Osteoblast (primary cell): ENCODE results near the gene FBXL4. TPM values are rescaled to one million over a fixed set of nuclear protein-coding genes. Genes with fewer than 3 reads are reported as not detected.

Experiments used
- DNase-seq: peaks from one replicate; pipeline ENCODE4 v3.0.0; 2011; ENCODE audit warnings: low spot score, mixed read lengths; ENCODE audit not compliant: insufficient read length; ENCODE audit errors: missing footprints
- H2AFZ ChIP-seq: 2 replicates; pipeline ENCODE4 v1.6.0; 2011; ENCODE audit warnings: mild to moderate bottlenecking, low read length
- H3K27ac ChIP-seq: 2 replicates; pipeline ENCODE4 v1.5.1; 2011; ENCODE audit warnings: mild to moderate bottlenecking, low read depth, low read length, moderate library complexity
- H3K27me3 ChIP-seq: 2 replicates; pipeline ENCODE4 v1.6.0; 2012; ENCODE audit warnings: mild to moderate bottlenecking, control low read depth, inconsistent platforms, low read length, moderate library complexity; ENCODE audit not compliant: insufficient read depth
- H3K36me3 ChIP-seq: 2 replicates; pipeline ENCODE4 v1.5.1; 2011; ENCODE audit warnings: mild to moderate bottlenecking, low read length, control low read depth, moderate library complexity; ENCODE audit not compliant: insufficient read depth
- H3K4me1 ChIP-seq: 2 replicates; pipeline ENCODE4 v1.5.1; 2011; ENCODE audit warnings: mild to moderate bottlenecking, low read length, control low read depth, moderate library complexity; ENCODE audit not compliant: insufficient read depth
- H3K4me2 ChIP-seq: 2 replicates; pipeline ENCODE4 v1.6.0; 2011; ENCODE audit warnings: mild to moderate bottlenecking, low read length; ENCODE audit not compliant: insufficient read depth
- H3K4me3 ChIP-seq: fragments of 200-600 bp; sonication (generic); 3 replicates; pipeline ENCODE4 v1.5.1; 2012; ENCODE audit warnings: mild to moderate bottlenecking, low read length, inconsistent platforms; ENCODE audit not compliant: insufficient read depth
- H3K79me2 ChIP-seq: 2 replicates; pipeline ENCODE4 v1.6.0; 2012; ENCODE audit warnings: mild to moderate bottlenecking, low read length, control low read depth, inconsistent platforms; ENCODE audit not compliant: insufficient read depth
- H3K9me3 ChIP-seq: 2 replicates; pipeline ENCODE4 v1.5.1; 2011; ENCODE audit warnings: low read depth, low read length, control low read depth
- H4K20me1 ChIP-seq: 2 replicates; pipeline ENCODE4 v1.6.0; 2012; ENCODE audit warnings: mild to moderate bottlenecking, low read length, control low read depth; ENCODE audit not compliant: insufficient read depth
- CTCF ChIP-seq: IDR thresholded peaks from 2 replicates; pipeline ENCODE4 v1.5.1; 2011; ENCODE audit warnings: mild to moderate bottlenecking, low read depth, low read length, moderate library complexity; ENCODE audit errors: extremely low read depth
- total RNA-seq: library from RNA; depleted of rRNA; stranded (reverse); fragments of >200 nt; gene quantifications from 2 replicates; pipeline ENCODE4 v1.2.3, GENCODE V29; 2012

FBXL4 gene
- total RNA-seq, 1 donor, result 18.8 TPM

DNA sequence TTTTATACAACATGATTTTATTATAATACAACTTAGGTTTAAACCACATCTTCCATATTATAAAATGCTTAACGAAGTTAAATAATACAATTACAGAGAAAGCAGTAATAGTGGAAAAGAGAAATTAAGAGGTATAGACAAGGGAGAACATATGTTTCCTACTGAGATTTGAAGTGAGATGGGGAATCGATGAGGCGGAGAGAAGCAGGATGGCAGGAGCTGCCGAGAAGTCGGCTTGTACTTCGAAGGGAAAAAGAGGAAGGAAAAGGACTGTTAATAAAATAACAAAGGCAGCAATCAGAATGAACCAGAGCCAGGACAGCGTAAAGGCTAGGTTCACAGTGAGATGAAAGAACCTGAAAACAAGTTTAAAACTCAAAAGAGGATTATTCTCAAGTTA is 15.4 kb downstream of the FBXL4 start:
- Histone ChIP-seq H4K20me1 (peaks cover 6% of the 10 kb centered on the region), H3K4me2 (no peak overlapping the region), H3K79me2 (peaks cover 49% of the 10 kb centered on the region), H3K4me3 (no peak overlapping the region), H2AFZ (no peak overlapping the region), H3K9me3 (no peaks in the 10 kb centered on the region), H3K27me3 (no peaks in the 10 kb centered on the region), H3K36me3 (no peaks in the 10 kb centered on the region), H3K27ac (no peak overlapping the region), H3K4me1 (peaks cover 7% of the 10 kb centered on the region)
- no peak for DNase-seq
- TF ChIP-seq CTCF, result no peak

DNA sequence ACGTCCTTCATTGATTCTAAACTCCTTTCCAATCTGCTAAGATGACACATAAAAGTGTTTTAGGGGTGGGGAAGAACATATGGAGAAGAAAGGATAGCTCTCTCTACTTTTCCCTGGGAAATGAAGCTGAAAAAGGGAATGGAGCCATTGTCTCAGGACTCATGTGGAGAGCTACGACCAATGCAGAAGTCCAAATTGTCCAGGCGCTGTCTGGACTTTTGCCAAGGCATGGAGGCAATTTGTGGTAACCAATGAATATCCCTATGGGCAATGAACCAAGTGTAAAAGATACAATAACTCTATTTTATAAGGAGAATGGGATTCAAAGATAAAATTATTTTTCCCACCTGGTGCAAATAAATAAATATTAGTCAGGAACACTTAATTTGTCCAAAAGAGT is 16.1 kb downstream of the FBXL4 start:
- H4K20me1 ChIP-seq, result peaks cover 6% of the 10 kb centered on the region
- H2AFZ ChIP-seq, result no peak overlapping the region
- peaks cover 1% of the 10 kb centered on the region for H3K36me3 ChIP-seq
- H3K4me1 ChIP-seq, result peaks cover 7% of the 10 kb centered on the region
- H3K4me2 ChIP-seq, result no peak overlapping the region
- no peak overlapping the region for H3K4me3 ChIP-seq
- H3K27ac ChIP-seq, result no peak overlapping the region
- peaks cover 44% of the 10 kb centered on the region for H3K79me2 ChIP-seq
- TF ChIP-seq CTCF, result no peak
- H3K27me3 ChIP-seq, result no peaks in the 10 kb centered on the region
- H3K9me3 ChIP-seq, result no peaks in the 10 kb centered on the region
- DNase-seq, result no peak

GRCh38 chr6:98929498-98930060 is 18.2 kb downstream of the FBXL4 start:
- Histone ChIP-seq H3K4me1 (peaks cover 7% of the 10 kb centered on the region), H4K20me1 (peaks cover 2% of the 10 kb centered on the region), H3K4me2 (peak overlapping the region; percentile 34), H3K9me3 (no peaks in the 10 kb centered on the region), H3K27ac (peak overlapping the region; percentile 50), H3K79me2 (peaks cover 40% of the 10 kb centered on the region), H2AFZ (peak overlapping the region; percentile 62), H3K27me3 (no peaks in the 10 kb centered on the region), H3K36me3 (peaks cover 7% of the 10 kb centered on the region), H3K4me3 (peak overlapping the region; percentile 1)
- no peak for DNase-seq
- no peak for TF ChIP-seq CTCF

DNA sequence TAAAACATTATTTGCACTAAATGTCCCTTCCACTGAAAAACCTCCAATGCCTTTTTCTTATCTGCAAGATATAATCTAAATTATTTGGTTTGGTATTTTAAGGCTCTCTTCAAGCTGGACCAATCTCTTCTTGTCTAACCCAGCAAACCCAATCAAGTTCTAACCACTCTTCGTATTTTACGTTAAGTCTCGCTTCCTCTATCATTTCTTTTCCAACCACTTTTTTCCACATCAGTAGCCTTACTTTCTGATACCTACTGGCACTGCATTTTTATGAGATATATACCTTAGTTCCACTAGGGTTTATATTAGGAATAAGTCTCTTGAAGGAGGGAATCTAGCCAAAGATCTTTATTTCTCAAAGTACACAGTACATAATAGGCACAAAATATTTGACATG is 19.1 kb downstream of the FBXL4 start:
- H3K27me3 ChIP-seq, result no peaks in the 10 kb centered on the region
- H3K4me3 ChIP-seq, result no peak overlapping the region
- H3K4me1 ChIP-seq, result peaks cover 7% of the 10 kb centered on the region
- no peak overlapping the region for H3K27ac ChIP-seq
- no peak overlapping the region for H3K4me2 ChIP-seq
- H3K36me3 ChIP-seq, result peaks cover 7% of the 10 kb centered on the region
- DNase-seq, result no peak
- no peak overlapping the region for H2AFZ ChIP-seq
- TF ChIP-seq CTCF, result no peak
- H4K20me1 ChIP-seq, result peaks cover 2% of the 10 kb centered on the region
- H3K79me2 ChIP-seq, result peaks cover 36% of the 10 kb centered on the region
- H3K9me3 ChIP-seq, result no peaks in the 10 kb centered on the region
